Endothelial cell of umbilical vein (primary cell): ENCODE results near the gene TMPRSS3. TPM values are rescaled to one million over a fixed set of nuclear protein-coding genes. Genes with fewer than 3 reads are reported as not detected.

ENCODE experiments used
- BruUV-seq: library from RNA; stranded (reverse); fragments of 400-500 nt; replicated peaks from 2 replicates; lab custom pipeline; 2021; lab: Mats Ljungman, UMichigan
- CTCF ChIA-PET: fragments of 300-600, 350-600 bp; sonication (Branson Sonifier 250); formaldehyde crosslinking; loops from one replicate; lab custom pipeline; 2021; ENCODE audit warnings: antibody characterized with exemption, inconsistent platforms; lab: Charles Lee
- POLR2A ChIA-PET: fragments of 300-600, 350-600 bp; sonication (Branson Sonifier 250); formaldehyde crosslinking; loops from one replicate; lab custom pipeline; 2021; ENCODE audit warnings: antibody characterized with exemption, inconsistent platforms; lab: Charles Lee
- DNase-seq: peaks from one replicate; pipeline ENCODE4 v3.0.0-alpha.2; 2011; ENCODE audit warnings: low read depth, low spot score
- FAIRE-seq: peaks from 2 replicates; lab custom pipeline; 2011; peaks lifted over from hg19 to GRCh38; lab: Jason Lieb, UNC
- H2AFZ ChIP-seq: 2 replicates; pipeline ENCODE4 v1.6.0; 2012; ENCODE audit warnings: low read depth, low read length, control low read depth, inconsistent platforms
- H3K27ac ChIP-seq: 2 replicates; pipeline ENCODE4 v1.5.1; 2011; ENCODE audit warnings: low read depth, mild to moderate bottlenecking, control low read depth, low read length, moderate library complexity; ENCODE audit not compliant: insufficient read depth
- H3K27me3 ChIP-seq, 2 experiments: 2 replicates each; pipeline versions ENCODE4 v1.6.0 to v1.6.1; 2011; ENCODE audit warnings: low read length in 2 of 2, mixed read lengths in 1 of 2; ENCODE audit not compliant: control insufficient read depth in 2 of 2, insufficient read depth in 2 of 2
- H3K36me3 ChIP-seq, 2 experiments: 2 replicates in 1 of 2; 3 replicates in 1 of 2; pipeline ENCODE4 v1.5.1; 2011; ENCODE audit warnings: low read length in 2 of 2, mild to moderate bottlenecking in 1 of 2, moderate library complexity in 1 of 2; ENCODE audit not compliant: control insufficient read depth in 2 of 2, insufficient read depth in 2 of 2; ENCODE audit errors: extremely low read depth in 1 of 2
- H3K4me1 ChIP-seq: 3 replicates; pipeline ENCODE4 v1.5.1; 2011; ENCODE audit warnings: mild to moderate bottlenecking, low read length; ENCODE audit not compliant: control insufficient read depth, insufficient read depth; ENCODE audit errors: extremely low read depth
- H3K4me2 ChIP-seq: 2 replicates; pipeline ENCODE4 v1.6.1; 2011; ENCODE audit warnings: low read length, control low read depth, mixed read lengths; ENCODE audit not compliant: insufficient read depth
- H3K4me3 ChIP-seq, 3 experiments: fragments of 200-600 bp in 1 of 3; sonication (generic), shearing (Covaris generic) in 1 of 3; replicated peaks in 1 of 3; 2 replicates each; pipeline ENCODE4 v1.5.1; 2011 to 2016; ENCODE audit warnings: control low read depth in 3 of 3, low read length in 3 of 3, mild to moderate bottlenecking in 2 of 3, inconsistent platforms in 1 of 3, low read depth in 1 of 3, moderate library complexity in 1 of 3; ENCODE audit not compliant: insufficient read depth in 1 of 3
- H3K79me2 ChIP-seq: 2 replicates; pipeline ENCODE4 v1.6.0; 2012; ENCODE audit warnings: low read length, inconsistent platforms; ENCODE audit not compliant: control insufficient read depth, insufficient read depth
- H3K9ac ChIP-seq: replicated peaks from 2 replicates; pipeline ENCODE3; 2011; ENCODE audit warnings: low read length, control low read depth; ENCODE audit not compliant: insufficient read depth; ENCODE audit errors: extremely low read depth
- H3K9me1 ChIP-seq: replicated peaks from 3 replicates; pipeline ENCODE4 v1.6.0; 2011; ENCODE audit warnings: mild to moderate bottlenecking, low read length; ENCODE audit not compliant: control insufficient read depth, insufficient read depth; ENCODE audit errors: extremely low read depth
- H3K9me3 ChIP-seq: replicated peaks from 2 replicates; pipeline ENCODE4 v1.5.1; 2012; ENCODE audit warnings: low read length, inconsistent platforms; ENCODE audit not compliant: control insufficient read depth, insufficient read depth
- H4K20me1 ChIP-seq: replicated peaks from 2 replicates; pipeline ENCODE3; 2011; ENCODE audit warnings: mild to moderate bottlenecking, low read length; ENCODE audit not compliant: control insufficient read depth, insufficient read depth; ENCODE audit errors: extremely low read depth
- CTCF ChIP-seq, 2 donors: IDR thresholded peaks; 1 replicate in 1 of 2; 2 replicates in 1 of 2; pipeline ENCODE4 v1.5.1; 2011; ENCODE audit warnings: low read length in 2 of 2, mild to moderate bottlenecking in 2 of 2, moderate library complexity in 2 of 2, control low read depth in 1 of 2, inconsistent platforms in 1 of 2, low read depth in 1 of 2; ENCODE audit not compliant: insufficient read depth in 1 of 2; ENCODE audit errors: extremely low read depth in 1 of 2
- EZH2 ChIP-seq: IDR thresholded peaks from 2 replicates; pipeline ENCODE4 v1.6.1; 2012; ENCODE audit warnings: borderline replicate concordance, low read depth, mild to moderate bottlenecking, moderate library complexity, low read length, inconsistent platforms; ENCODE audit not compliant: severe bottlenecking
- FOS ChIP-seq: IDR thresholded peaks from 2 replicates; pipeline ENCODE4 v1.6.1; 2011; ENCODE audit warnings: mild to moderate bottlenecking, low read length, moderate library complexity, borderline replicate concordance; ENCODE audit not compliant: insufficient read depth
- GATA2 ChIP-seq: IDR thresholded peaks from 2 replicates; pipeline ENCODE4 v1.7.0; 2011; ENCODE audit warnings: low read depth, mild to moderate bottlenecking, moderate library complexity, mixed read lengths, low read length; ENCODE audit not compliant: insufficient read length, insufficient read depth
- JUN ChIP-seq: IDR thresholded peaks from 2 replicates; pipeline ENCODE4 v1.6.1; 2011; ENCODE audit warnings: borderline replicate concordance, low read depth; ENCODE audit not compliant: insufficient read length, insufficient read depth
- MAX ChIP-seq: IDR thresholded peaks from 2 replicates; pipeline ENCODE4 v1.6.1; 2011; ENCODE audit not compliant: insufficient read depth, insufficient read length
- MYC ChIP-seq: IDR thresholded peaks from one replicate; pipeline ENCODE4 v1.6.1; 2011; ENCODE audit warnings: mild to moderate bottlenecking, low read depth, low read length
- POLR2A ChIP-seq: IDR thresholded peaks from 2 replicates; pipeline ENCODE4 v1.6.1; 2012; ENCODE audit warnings: low read depth, mild to moderate bottlenecking, control low read depth, low read length
- POLR2AphosphoS5 ChIP-seq: IDR thresholded peaks from 2 replicates; pipeline ENCODE4 v1.6.1; 2012; ENCODE audit warnings: low read depth, mild to moderate bottlenecking, control low read depth, low read length, moderate library complexity; ENCODE audit not compliant: insufficient read depth
- dilution Hi-C: fragments of 300-500 bp; cut with MboI; formaldehyde crosslinking; loops from one replicate; pipeline ENCODE4 v1.15.0; 2019; ENCODE audit warnings: low sequenced_read_pairs; ENCODE audit not compliant: extremely low pct_ligation_motif_present
- intact Hi-C: fragments of 100-400 bp; cut with micrococcal nuclease; formaldehyde crosslinking; loops from one replicate; pipeline ENCODE4 v1.10.0; 2022
- polyA plus RNA-seq, 4 experiments: library from polyadenylated mRNA; depleted of rRNA in 3 of 4; stranded (reverse) in 3 of 4; unstranded in 1 of 4; fragments of >200 nt; gene quantifications; 2 replicates each; pipeline versions ENCODE4 v1.2.1 to v1.2.3, GENCODE V29; 2011 to 2012; ENCODE audit warnings: missing spikeins in 1 of 4
- total RNA-seq: library from RNA; stranded (reverse); gene quantifications from 2 replicates; pipeline ENCODE4 v1.2.3, GENCODE V29; 2021

The TMPRSS3 gene
- total and polyA plus RNA-seq, 2 donors (not counting 3 experiments of a cell fraction or from before 2014, with no cell fraction given) = not detected

GRCh38 chr21:42374864-42375499, 20.9 kb downstream of the TMPRSS3 start:
- DNase-seq = no peak
- ChIA-PET CTCF (interaction anchor here (1.0 kb wide), 2 partner anchors 13 to 64 kb away, joined by 3 read pairs; no protein-coding TSS in a partner anchor), POLR2A (no interaction called here)
- no peak for FAIRE-seq
- no peaks in the 10 kb centered on the region for H4K20me1 ChIP-seq
- intact Hi-C loops (no loop called here), dilution Hi-C loops (no loop called here)
- no peaks in the 10 kb centered on the region for H3K36me3 ChIP-seq
- no peaks in the 10 kb centered on the region for H3K9me3 ChIP-seq
- no peak overlapping the region for H3K4me3 ChIP-seq
- no peaks in the 10 kb centered on the region for H3K27me3 ChIP-seq
- no peak overlapping the region for H3K27ac ChIP-seq
- no peaks in the 10 kb centered on the region for H3K9me1 ChIP-seq
- TF ChIP-seq POLR2AphosphoS5 (no peak), JUN (no peak), GATA2 (no peak), EZH2 (no peak), FOS (no peak), POLR2A (no peak), MAX (no peak), MYC (no peak), CTCF (IDR thresholded peaks at IDR 0.05; ENCODE audit: extremely low read depth in 1 of 2, insufficient read depth in 1 of 2, low read depth in 1 of 2, low read length in 2 of 2) (no peak)
- H3K4me1 ChIP-seq = no peaks in the 10 kb centered on the region
- H3K9ac ChIP-seq = no peak overlapping the region
- no peaks in the 10 kb centered on the region for H3K79me2 ChIP-seq
- no peak overlapping the region for H3K4me2 ChIP-seq
- H2AFZ ChIP-seq = no peak overlapping the region
- no TSS peak for BruUV-seq
